ENCODE data around the gene WDR4. TPM values are rescaled to one million over a fixed set of nuclear protein-coding genes. Genes with fewer than 3 reads are reported as not detected.

WDR4 gene
- total and polyA plus RNA-seq, 9 of the 15 experiments (the other 6 are each of a cell fraction or from before 2014, with no cell fraction given): 5.4 to 95.4 (median 32.1) TPM

- BruUV-seq (replicated peaks): no TSS peak
- in situ Hi-C loops (cut with MboI) (no loop called here), intact Hi-C loops (cut with micrococcal nuclease) (no loop called here)
- WGBS (ENCODE audit: insufficient coverage, low coverage, missing lambda C conversion rate): 85% methylated on average over 21 of the region's 21 CpGs
- Histone ChIP-seq H3K9ac (ENCODE audit: insufficient read depth in 1 of 2, low read depth in 2 of 2, low read length in 2 of 2) (no peak overlapping the region), H3K9me1 (ENCODE audit: control insufficient read depth, insufficient read depth, low read length) (peaks cover 3% of the 10 kb centered on the region), H3K27ac (ENCODE audit: extremely low read depth, low read depth, low read length) (no peak overlapping the region), H3K79me2 (ENCODE audit: control insufficient read depth, insufficient read depth, low read length) (peaks cover 53% of the 10 kb centered on the region), H2AFZ (ENCODE audit: low read depth, low read length) (no peak overlapping the region), H3K36me3 (ENCODE audit: control insufficient read depth, insufficient read depth, low read length) (peaks cover 98% of the 10 kb centered on the region), H3K4me2 (ENCODE audit: insufficient read depth, low read length) (no peak overlapping the region), H3K4me3 (no peak overlapping the region), H3K9me3 (replicated peaks; ENCODE audit: control insufficient read depth, insufficient read depth, low read depth, low read length) (no peaks in the 10 kb centered on the region), H4K20me1 (replicated peaks; ENCODE audit: control insufficient read depth, insufficient read depth, low read length) (peaks cover 4% of the 10 kb centered on the region; the same call in 1 of the 2 replicates), H3K4me1 (replicated peaks in 1 of 2; ENCODE audit: control insufficient read depth in 2 of 2, insufficient read depth in 2 of 2, low read length in 2 of 2) (peaks cover 0 to 25% of the 10 kb centered on the region in 2 experiments; a peak in 1 of 5 replicates), H3K27me3 (ENCODE audit: control insufficient read depth in 2 of 2, insufficient read depth in 2 of 2, low read length in 2 of 2) (no peaks in the 10 kb centered on the region)
- ChIA-PET CTCF (ENCODE audit: low intra/inter-chr PET ratio) (no interaction called here), POLR2A (interaction anchor here (0.6 to 0.7 kb wide), 2 partner anchors 13 to 117 kb away, joined by 3 read pairs; no protein-coding TSS in a partner anchor)
- ATAC-seq (peak; percentile 97), DNase-seq (ENCODE audit: extremely low read depth in 1 of 4, low spot score in 3 of 4) (peak; percentile 62 to 75 (median 69)), FAIRE-seq (peak; percentile 67)
- TF ChIP-seq MECOM (CRISPR knock-in tag; IDR thresholded peaks at IDR 0.05) (no peak), ZFX (CRISPR knock-in tag; IDR thresholded peaks at IDR 0.05) (0 out of 2 replicates have a peak, but pooled peaks have one; percentile 15), ZKSCAN8 (CRISPR knock-in tag; IDR thresholded peaks at IDR 0.05) (no peak), RBM22 (IDR thresholded peaks at IDR 0.05; ENCODE audit: low read depth, low read length, poor library complexity, severe bottlenecking) (peak; percentile 72), XRCC3 (IDR thresholded peaks at IDR 0.05) (no peak), ZKSCAN1 (IDR thresholded peaks at IDR 0.05; ENCODE audit: low read depth, low read length) (no peak), CTCFL (IDR thresholded peaks at IDR 0.05; ENCODE audit: borderline replicate concordance, insufficient read depth, low read depth, low read length, poor library complexity, severe bottlenecking) (peak; percentile 95), STAT5A (IDR thresholded peaks at IDR 0.05; ENCODE audit: borderline replicate concordance, low read length) (no peak), MAZ (CRISPR knock-in tag; conservative IDR thresholded peaks at IDR 0.05 in 1 of 2, IDR thresholded peaks at IDR 0.05 in 1 of 2) (0 out of 4 replicates have a peak, but pooled peaks of 1 of the 2 experiments have one; percentile 19), ZNF232 (CRISPR knock-in tag; IDR thresholded peaks at IDR 0.05) (no peak), ZNF316 (IDR thresholded peaks at IDR 0.05) (no peak), BRF1 (IDR thresholded peaks at IDR 0.05; ENCODE audit: borderline replicate concordance, extremely low read depth, insufficient read length) (no peak), ELK3 (CRISPR knock-in tag; IDR thresholded peaks at IDR 0.05) (no peak), HDAC6 (IDR thresholded peaks at IDR 0.05; ENCODE audit: low read depth, low read length) (no peak), POLR2G (IDR thresholded peaks at IDR 0.05; ENCODE audit: low read depth, low read length) (peak; percentile 57; the same call in 1 of the 2 replicates), STAG1 (CRISPR knock-in tag; IDR thresholded peaks at IDR 0.05; ENCODE audit: borderline replicate concordance) (peak; percentile 69; the same call in 1 of the 2 replicates), TAL1 (IDR thresholded peaks at IDR 0.05) (no peak)
- TF ChIP-seq, protein P1, sequence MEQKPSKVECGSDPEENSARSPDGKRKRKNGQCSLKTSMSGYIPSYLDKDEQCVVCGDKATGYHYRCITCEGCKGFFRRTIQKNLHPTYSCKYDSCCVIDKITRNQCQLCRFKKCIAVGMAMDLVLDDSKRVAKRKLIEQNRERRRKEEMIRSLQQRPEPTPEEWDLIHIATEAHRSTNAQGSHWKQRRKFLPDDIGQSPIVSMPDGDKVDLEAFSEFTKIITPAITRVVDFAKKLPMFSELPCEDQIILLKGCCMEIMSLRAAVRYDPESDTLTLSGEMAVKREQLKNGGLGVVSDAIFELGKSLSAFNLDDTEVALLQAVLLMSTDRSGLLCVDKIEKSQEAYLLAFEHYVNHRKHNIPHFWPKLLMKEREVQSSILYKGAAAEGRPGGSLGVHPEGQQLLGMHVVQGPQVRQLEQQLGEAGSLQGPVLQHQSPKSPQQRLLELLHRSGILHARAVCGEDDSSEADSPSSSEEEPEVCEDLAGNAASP (IDR thresholded peaks at IDR 0.05): no peak
- TF ChIP-seq, protein P2, sequence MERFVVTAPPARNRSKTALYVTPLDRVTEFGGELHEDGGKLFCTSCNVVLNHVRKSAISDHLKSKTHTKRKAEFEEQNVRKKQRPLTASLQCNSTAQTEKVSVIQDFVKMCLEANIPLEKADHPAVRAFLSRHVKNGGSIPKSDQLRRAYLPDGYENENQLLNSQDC (CRISPR knock-in tag; IDR thresholded peaks at IDR 0.05): no peak
These were observed 28.4 kb downstream of the WDR4 start for GRCh38 chr21:42850866-42851391.
